GM12892 (cell line): ENCODE results near the gene SRSF1.

ENCODE experiments used
- POLR2A ChIP-seq: IDR thresholded peaks from 2 replicates; pipeline ENCODE4 v1.6.1; 2011; ENCODE audit warnings: low read depth, low read length, control low read depth
- POLR2AphosphoS5 ChIP-seq: IDR thresholded peaks from 2 replicates; pipeline ENCODE4 v1.6.1; 2011; ENCODE audit warnings: low read depth, low read length, control low read depth
- TAF1 ChIP-seq: IDR thresholded peaks from 2 replicates; pipeline ENCODE4 v1.6.1; 2011; ENCODE audit warnings: low read depth, mild to moderate bottlenecking, control low read depth, low read length, borderline replicate concordance

DNA sequence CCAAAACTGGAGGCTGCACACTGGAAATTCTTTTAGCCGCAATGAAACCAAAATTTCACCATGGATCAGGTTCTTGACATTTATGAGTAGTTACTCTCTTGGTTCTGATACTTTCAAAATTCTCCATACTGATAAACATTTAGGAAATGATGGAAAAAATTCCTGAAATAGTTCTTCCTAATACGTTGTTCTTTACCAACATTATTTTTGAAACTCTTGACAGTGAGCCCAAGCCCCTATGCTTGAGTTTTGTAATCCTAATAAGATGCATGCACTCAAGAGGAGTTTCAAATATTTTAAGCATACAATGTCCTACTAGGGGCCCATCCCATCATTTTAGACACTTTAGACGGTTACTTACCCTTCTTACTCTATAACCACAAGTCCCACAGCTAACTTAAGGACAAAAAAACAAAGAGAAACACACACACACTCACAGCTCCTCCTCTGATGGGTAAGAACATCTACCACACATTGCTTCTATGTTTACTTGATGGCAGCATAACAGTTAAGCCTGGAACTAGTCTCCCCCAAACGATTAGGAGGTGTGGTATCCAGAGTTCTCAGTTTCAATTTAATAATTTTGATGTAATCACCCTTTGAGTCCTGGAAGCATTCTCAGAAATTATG lies 22.7 kb downstream of the SRSF1 start:
- TF ChIP-seq POLR2A (no peak), POLR2AphosphoS5 (no peak), TAF1 (no peak)
